ENCODE data around the gene C17orf100.
A peak's percentile ranks its signal among the peaks of the same experiment; 100 is the strongest.

C17orf100 gene

GRCh38 chr17:6651354-6651918 is at the start of gene C17orf100, which contains the start of gene MED31:
Gene C17orf100, plus strand, starts transcription at chr17:6651762. Its CDS starts 152 bp downstream, at chr17:6651914.
Gene MED31, minus strand, starts transcription at chr17:6651605. Its CDS starts 77 bp downstream, at chr17:6651528.
- Mint-ChIP-seq H3K9me3 (no peaks in the 10 kb centered on the region), H3K27ac (peak within 1 kb of the TSS; percentile 100), H3K27me3 (ENCODE audit: low read depth) (peaks cover 22% of the 10 kb centered on the region), H3K4me3 (peak within 1 kb of the TSS; percentile 99), H3K36me3 (ENCODE audit: low read depth) (peaks cover 23% of the 10 kb centered on the region), H3K4me1 (ENCODE audit: low read depth) (peaks cover 58% of the 10 kb centered on the region)

GRCh38 chr17:6602141-6602540 is 49.4 kb upstream of the C17orf100 start:
- H3K4me3 Mint-ChIP-seq: no peak overlapping the region
- no peaks in the 10 kb centered on the region for H3K9me3 Mint-ChIP-seq
- no peaks in the 10 kb centered on the region for H3K27me3 Mint-ChIP-seq (ENCODE audit: low read depth)
- no peak overlapping the region for H3K27ac Mint-ChIP-seq
- H3K4me1 Mint-ChIP-seq (ENCODE audit: low read depth): no peaks in the 10 kb centered on the region
- H3K36me3 Mint-ChIP-seq (ENCODE audit: low read depth): peaks cover 26% of the 10 kb centered on the region

- Mint-ChIP-seq H3K4me3 (no peak overlapping the region), H3K4me1 (ENCODE audit: low read depth) (no peaks in the 10 kb centered on the region), H3K36me3 (ENCODE audit: low read depth) (peaks cover 24% of the 10 kb centered on the region), H3K27ac (no peak overlapping the region), H3K27me3 (ENCODE audit: low read depth) (no peaks in the 10 kb centered on the region), H3K9me3 (no peaks in the 10 kb centered on the region)
Measured at GRCh38 chr17:6603744-6604325, 47.7 kb upstream of the C17orf100 start.

GRCh38 chr17:6605142-6605541 is 46.4 kb upstream of the C17orf100 start:
- Mint-ChIP-seq H3K27me3 (ENCODE audit: low read depth) (no peaks in the 10 kb centered on the region), H3K4me3 (no peak overlapping the region), H3K4me1 (ENCODE audit: low read depth) (no peaks in the 10 kb centered on the region), H3K36me3 (ENCODE audit: low read depth) (peaks cover 22% of the 10 kb centered on the region), H3K27ac (no peak overlapping the region), H3K9me3 (no peaks in the 10 kb centered on the region)

GRCh38 chr17:6608321-6608720 is 43.2 kb upstream of the C17orf100 start:
- peaks cover 16% of the 10 kb centered on the region for H3K36me3 Mint-ChIP-seq (ENCODE audit: low read depth)

GRCh38 chr17:6610011-6610410 is 41.6 kb upstream of the C17orf100 start:
- peaks cover 21% of the 10 kb centered on the region for H3K36me3 Mint-ChIP-seq (ENCODE audit: low read depth)
- no peak overlapping the region for H3K4me3 Mint-ChIP-seq
- no peak overlapping the region for H3K27ac Mint-ChIP-seq
- peaks cover 4% of the 10 kb centered on the region for H3K4me1 Mint-ChIP-seq (ENCODE audit: low read depth)
- no peaks in the 10 kb centered on the region for H3K27me3 Mint-ChIP-seq (ENCODE audit: low read depth)
- no peaks in the 10 kb centered on the region for H3K9me3 Mint-ChIP-seq

More at GRCh38 chr17:6608321-6608720, 43.2 kb upstream of the C17orf100 start:
- no peak overlapping the region for H3K4me3 Mint-ChIP-seq
- H3K27ac Mint-ChIP-seq: no peak overlapping the region
- H3K27me3 Mint-ChIP-seq (ENCODE audit: low read depth): no peaks in the 10 kb centered on the region
- H3K9me3 Mint-ChIP-seq: no peaks in the 10 kb centered on the region
- H3K4me1 Mint-ChIP-seq (ENCODE audit: low read depth): no peaks in the 10 kb centered on the region

GRCh38 chr17:6611231-6611630 is 40.3 kb upstream of the C17orf100 start:
- Mint-ChIP-seq H3K27ac (no peak overlapping the region), H3K27me3 (ENCODE audit: low read depth) (no peaks in the 10 kb centered on the region), H3K4me1 (ENCODE audit: low read depth) (peaks cover 4% of the 10 kb centered on the region), H3K4me3 (no peak overlapping the region), H3K36me3 (ENCODE audit: low read depth) (peaks cover 16% of the 10 kb centered on the region), H3K9me3 (no peaks in the 10 kb centered on the region)

GRCh38 chr17:6623941-6624340 is 27.6 kb upstream of the C17orf100 start:
- no peak overlapping the region for H3K4me3 Mint-ChIP-seq
- H3K27ac Mint-ChIP-seq: no peak overlapping the region
- no peaks in the 10 kb centered on the region for H3K9me3 Mint-ChIP-seq
- H3K4me1 Mint-ChIP-seq (ENCODE audit: low read depth): no peaks in the 10 kb centered on the region
- H3K27me3 Mint-ChIP-seq (ENCODE audit: low read depth): no peaks in the 10 kb centered on the region
- H3K36me3 Mint-ChIP-seq (ENCODE audit: low read depth): peaks cover 17% of the 10 kb centered on the region

- peaks cover 4% of the 10 kb centered on the region for H3K4me1 Mint-ChIP-seq (ENCODE audit: low read depth)
- H3K4me3 Mint-ChIP-seq: no peak overlapping the region
- no peaks in the 10 kb centered on the region for H3K9me3 Mint-ChIP-seq
- H3K27ac Mint-ChIP-seq: no peak overlapping the region
- H3K36me3 Mint-ChIP-seq (ENCODE audit: low read depth): peaks cover 23% of the 10 kb centered on the region
- no peaks in the 10 kb centered on the region for H3K27me3 Mint-ChIP-seq (ENCODE audit: low read depth)
Measured at GRCh38 chr17:6626616-6627015, 24.9 kb upstream of the C17orf100 start.

GRCh38 chr17:6627019-6627418 is 24.5 kb upstream of the C17orf100 start:
- no peak overlapping the region for H3K4me3 Mint-ChIP-seq
- no peaks in the 10 kb centered on the region for H3K27me3 Mint-ChIP-seq (ENCODE audit: low read depth)
- H3K4me1 Mint-ChIP-seq (ENCODE audit: low read depth): peaks cover 4% of the 10 kb centered on the region
- H3K9me3 Mint-ChIP-seq: no peaks in the 10 kb centered on the region
- H3K36me3 Mint-ChIP-seq (ENCODE audit: low read depth): peaks cover 23% of the 10 kb centered on the region
- H3K27ac Mint-ChIP-seq: no peak overlapping the region

- no peaks in the 10 kb centered on the region for H3K27me3 Mint-ChIP-seq (ENCODE audit: low read depth)
- H3K36me3 Mint-ChIP-seq (ENCODE audit: low read depth): peaks cover 37% of the 10 kb centered on the region
- no peak overlapping the region for H3K27ac Mint-ChIP-seq
- H3K4me3 Mint-ChIP-seq: no peak overlapping the region
- H3K4me1 Mint-ChIP-seq (ENCODE audit: low read depth): peaks cover 4% of the 10 kb centered on the region
- no peaks in the 10 kb centered on the region for H3K9me3 Mint-ChIP-seq
Measured at GRCh38 chr17:6630390-6630789, 21.2 kb upstream of the C17orf100 start.

GRCh38 chr17:6632530-6632929 is 19.0 kb upstream of the C17orf100 start:
- H3K9me3 Mint-ChIP-seq: no peaks in the 10 kb centered on the region
- peaks cover 6% of the 10 kb centered on the region for H3K4me1 Mint-ChIP-seq (ENCODE audit: low read depth)
- H3K27me3 Mint-ChIP-seq (ENCODE audit: low read depth): no peaks in the 10 kb centered on the region
- H3K4me3 Mint-ChIP-seq: no peak overlapping the region
- H3K36me3 Mint-ChIP-seq (ENCODE audit: low read depth): peaks cover 38% of the 10 kb centered on the region
- H3K27ac Mint-ChIP-seq: no peak overlapping the region

GRCh38 chr17:6633263-6633662 is 18.3 kb upstream of the C17orf100 start:
- Mint-ChIP-seq H3K4me1 (ENCODE audit: low read depth) (peaks cover 10% of the 10 kb centered on the region), H3K4me3 (no peak overlapping the region), H3K27me3 (ENCODE audit: low read depth) (no peaks in the 10 kb centered on the region), H3K9me3 (no peaks in the 10 kb centered on the region), H3K36me3 (ENCODE audit: low read depth) (peaks cover 35% of the 10 kb centered on the region), H3K27ac (no peak overlapping the region)

GRCh38 chr17:6636105-6636504 is 15.5 kb upstream of the C17orf100 start:
- no peak overlapping the region for H3K4me3 Mint-ChIP-seq
- H3K9me3 Mint-ChIP-seq: no peaks in the 10 kb centered on the region
- peaks cover 29% of the 10 kb centered on the region for H3K36me3 Mint-ChIP-seq (ENCODE audit: low read depth)
- H3K27me3 Mint-ChIP-seq (ENCODE audit: low read depth): no peaks in the 10 kb centered on the region
- peaks cover 20% of the 10 kb centered on the region for H3K4me1 Mint-ChIP-seq (ENCODE audit: low read depth)
- no peak overlapping the region for H3K27ac Mint-ChIP-seq

GRCh38 chr17:6636616-6637457 is 14.7 kb upstream of the C17orf100 start:
- no peak overlapping the region for H3K4me3 Mint-ChIP-seq
- H3K27me3 Mint-ChIP-seq (ENCODE audit: low read depth): no peaks in the 10 kb centered on the region
- peaks cover 24% of the 10 kb centered on the region for H3K4me1 Mint-ChIP-seq (ENCODE audit: low read depth)
- H3K9me3 Mint-ChIP-seq: no peaks in the 10 kb centered on the region
- H3K36me3 Mint-ChIP-seq (ENCODE audit: low read depth): peaks cover 25% of the 10 kb centered on the region
- no peak overlapping the region for H3K27ac Mint-ChIP-seq

Measured in T-helper 1 cell treated with Interleukin-12 subunit alpha and Interleukin-12 subunit beta and Interleukin-4 antibody, amounts not matched to agents 30 μg/mL and 1 μg/mL, for 36 hours (primary cell).